Measurements from ENCODE around the gene GOLGA7B.
"Not testable (repeated sequence)": the region's sequence is repeated elsewhere in the genome, so short reads cannot be mapped to it uniquely, and the experiment has no call there.

GOLGA7B gene

DNA sequence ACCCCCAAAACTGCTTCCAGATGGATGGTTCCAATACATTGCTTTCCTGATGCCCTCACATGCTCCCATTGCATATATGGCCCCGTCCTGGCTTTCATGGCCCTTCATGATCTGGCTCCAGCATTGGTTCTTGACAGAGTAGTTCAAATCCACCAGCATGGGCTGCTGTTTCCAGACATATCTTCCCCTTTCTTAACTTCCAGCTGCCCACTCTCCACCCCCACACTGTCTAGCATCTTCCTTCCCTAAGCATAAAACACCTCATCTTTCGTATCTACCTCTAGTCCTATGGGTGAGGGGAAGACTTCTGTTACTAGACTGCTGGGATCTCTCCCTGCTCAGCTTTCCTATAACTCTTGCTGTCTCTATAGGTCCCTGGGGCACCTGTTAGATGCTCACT is 13.2 kb upstream of the GOLGA7B start:
- no peaks in the 10 kb centered on the region for H3K36me3 ChIP-seq (ENCODE audit: control insufficient read depth, insufficient read depth, low read length, severe bottlenecking)
- peaks cover 8% of the 10 kb centered on the region for H3K9me3 ChIP-seq (ENCODE audit: control insufficient read depth, low read length)
- H3K27me3 ChIP-seq (replicated peaks; ENCODE audit: control insufficient read depth, insufficient read depth, low read length), result peaks cover 27% of the 10 kb centered on the region
- H3K9ac ChIP-seq (ENCODE audit: low read length), result no peak overlapping the region
- DNase-seq (ENCODE audit: low read depth), result no peak
- peaks cover 12% of the 10 kb centered on the region for H3K4me1 ChIP-seq (ENCODE audit: control insufficient read depth, insufficient read depth, low read length)
- no peak overlapping the region for H3K4me3 ChIP-seq (ENCODE audit: low read length)

DNA sequence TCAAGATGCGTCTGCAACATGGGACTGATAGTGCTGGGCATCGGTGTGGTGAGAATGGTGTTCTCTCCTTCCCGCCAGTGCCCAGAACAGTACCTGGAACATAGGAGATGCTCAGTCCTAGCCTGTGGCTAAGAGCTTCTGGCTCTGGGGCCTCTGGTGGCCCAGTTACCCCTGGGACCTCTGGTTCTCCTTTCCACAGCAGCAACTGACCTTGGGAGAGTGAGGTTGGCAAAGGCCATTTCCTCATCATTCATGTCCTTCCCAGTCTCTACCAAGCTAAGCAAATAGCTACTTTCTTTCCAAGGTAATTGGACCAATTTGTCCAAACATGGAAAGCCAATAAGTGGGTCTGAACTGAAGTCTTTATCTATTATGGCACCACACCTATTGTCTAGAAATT is 11.6 kb upstream of the GOLGA7B start:
- Histone ChIP-seq H3K4me3 (ENCODE audit: low read length) (no peak overlapping the region), H3K9ac (ENCODE audit: low read length) (no peak overlapping the region), H3K27me3 (replicated peaks; ENCODE audit: control insufficient read depth, insufficient read depth, low read length) (peaks cover 11% of the 10 kb centered on the region), H3K9me3 (ENCODE audit: control insufficient read depth, low read length) (peaks cover 8% of the 10 kb centered on the region), H3K4me1 (ENCODE audit: control insufficient read depth, insufficient read depth, low read length) (peaks cover 17% of the 10 kb centered on the region), H3K36me3 (ENCODE audit: control insufficient read depth, insufficient read depth, low read length, severe bottlenecking) (no peaks in the 10 kb centered on the region)
- DNase-seq (ENCODE audit: low read depth), result no peak

DNA sequence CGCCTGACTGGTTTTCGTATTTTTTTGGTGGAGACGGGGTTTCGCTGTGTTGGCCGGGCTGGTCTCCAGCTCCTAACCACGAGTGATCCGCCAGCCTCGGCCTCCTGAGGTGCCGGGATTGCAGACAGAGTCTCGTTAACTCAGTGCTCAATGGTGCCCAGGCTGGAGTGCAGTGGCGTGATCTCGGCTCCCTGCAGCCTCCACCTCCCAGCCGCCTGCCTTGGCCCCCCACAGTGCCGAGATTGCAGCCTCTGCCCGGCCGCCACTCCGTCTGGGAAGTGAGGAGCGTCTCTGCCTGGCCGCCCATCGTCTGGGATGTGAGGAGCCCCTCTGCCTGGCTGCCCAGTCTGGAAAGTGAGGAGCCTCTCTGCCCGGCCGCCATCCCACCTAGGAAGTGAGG is 8.5 kb upstream of the GOLGA7B start:
- H3K4me3 ChIP-seq (ENCODE audit: low read length); H3K9me3 ChIP-seq (ENCODE audit: control insufficient read depth, low read length); H3K36me3 ChIP-seq (ENCODE audit: control insufficient read depth, insufficient read depth, low read length, severe bottlenecking); H3K27me3 ChIP-seq (replicated peaks; ENCODE audit: control insufficient read depth, insufficient read depth, low read length); DNase-seq (ENCODE audit: low read depth); H3K9ac ChIP-seq (ENCODE audit: low read length): not testable (repeated sequence)
- H3K4me1 ChIP-seq (ENCODE audit: control insufficient read depth, insufficient read depth, low read length), result peaks cover 19% of the 10 kb centered on the region

DNA sequence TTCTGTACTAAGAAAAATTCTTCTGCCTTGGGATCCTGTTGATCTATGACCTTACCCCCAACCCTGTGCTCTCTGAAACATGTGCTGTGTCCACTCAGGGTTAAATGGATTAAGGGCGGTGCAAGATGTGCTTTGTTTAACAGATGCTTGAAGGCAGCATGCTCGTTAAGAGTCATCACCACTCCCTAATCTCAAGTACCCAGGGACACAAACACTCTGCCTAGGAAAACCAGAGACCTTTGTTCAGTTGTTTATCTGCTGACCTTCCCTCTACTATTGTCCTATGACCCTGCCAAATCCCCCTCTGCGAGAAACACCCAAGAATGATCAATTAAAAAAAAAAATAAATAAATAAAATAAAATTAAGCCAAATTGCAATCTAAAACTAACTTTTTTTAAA is 7.5 kb upstream of the GOLGA7B start:
- not testable (repeated sequence) for H3K36me3 ChIP-seq (ENCODE audit: control insufficient read depth, insufficient read depth, low read length, severe bottlenecking); H3K9ac ChIP-seq (ENCODE audit: low read length); DNase-seq (ENCODE audit: low read depth); H3K27me3 ChIP-seq (replicated peaks; ENCODE audit: control insufficient read depth, insufficient read depth, low read length); H3K9me3 ChIP-seq (ENCODE audit: control insufficient read depth, low read length); H3K4me3 ChIP-seq (ENCODE audit: low read length)
- H3K4me1 ChIP-seq (ENCODE audit: control insufficient read depth, insufficient read depth, low read length), result peaks cover 19% of the 10 kb centered on the region

DNA sequence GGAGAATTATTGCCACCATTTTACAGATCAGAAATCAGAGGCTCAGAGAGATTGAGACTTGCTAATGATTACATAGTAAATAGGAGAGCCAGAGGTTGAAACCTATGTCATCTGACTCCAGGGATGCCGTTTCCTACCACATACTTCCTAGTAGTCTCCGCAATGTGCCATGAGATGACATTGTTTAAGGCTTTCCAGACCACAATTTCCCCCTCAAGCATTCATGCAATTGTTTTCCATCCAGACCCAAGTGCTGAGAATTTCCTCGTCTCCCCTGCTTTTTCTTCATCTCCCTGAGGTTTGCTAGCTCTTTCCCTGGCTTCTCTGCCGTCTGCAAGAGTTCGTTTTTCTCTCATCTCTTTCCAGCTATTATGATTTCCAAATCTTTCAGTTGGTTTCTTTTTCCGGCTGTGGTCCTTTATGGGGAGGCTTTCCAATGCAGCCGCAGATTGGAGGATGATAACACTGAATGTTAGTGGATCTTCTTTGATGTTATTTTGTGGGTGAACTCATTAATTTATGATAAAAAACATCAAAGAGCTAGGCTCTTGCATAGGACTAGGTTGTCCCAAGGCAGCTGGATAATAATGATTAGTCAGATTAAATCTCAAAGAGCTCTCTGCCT is 6.9 kb upstream of the GOLGA7B start:
- no peak for DNase-seq (ENCODE audit: low read depth)
- peaks cover 6% of the 10 kb centered on the region for H3K27me3 ChIP-seq (replicated peaks; ENCODE audit: control insufficient read depth, insufficient read depth, low read length)
- H3K4me3 ChIP-seq (ENCODE audit: low read length), result no peak overlapping the region
- H3K9ac ChIP-seq (ENCODE audit: low read length), result no peak overlapping the region
- H3K36me3 ChIP-seq (ENCODE audit: control insufficient read depth, insufficient read depth, low read length, severe bottlenecking), result no peaks in the 10 kb centered on the region
- no peaks in the 10 kb centered on the region for H3K9me3 ChIP-seq (ENCODE audit: control insufficient read depth, low read length)
- H3K4me1 ChIP-seq (ENCODE audit: control insufficient read depth, insufficient read depth, low read length), result peaks cover 19% of the 10 kb centered on the region

DNA sequence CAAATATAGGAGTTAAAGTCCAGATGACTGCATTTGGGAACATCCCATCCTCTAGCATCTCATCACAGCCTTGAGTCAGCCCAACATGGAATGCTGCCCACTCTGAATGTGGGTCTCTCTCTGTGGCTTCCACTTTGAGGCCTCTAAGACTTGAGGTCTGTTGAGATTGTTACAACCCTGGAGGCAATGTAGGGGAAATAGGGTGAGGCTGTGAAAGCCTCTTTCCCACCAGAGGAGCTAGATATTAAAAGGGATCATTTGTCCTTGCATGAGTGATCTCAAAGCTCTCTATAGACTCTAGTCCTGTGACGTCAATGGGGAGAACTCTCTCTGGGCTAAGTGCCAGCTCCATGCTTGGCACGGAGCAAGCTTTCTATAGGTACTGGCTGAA is 6.4 kb upstream of the GOLGA7B start:
- Histone ChIP-seq H3K27me3 (replicated peaks; ENCODE audit: control insufficient read depth, insufficient read depth, low read length) (peaks cover 6% of the 10 kb centered on the region), H3K9ac (ENCODE audit: low read length) (no peak overlapping the region), H3K4me3 (ENCODE audit: low read length) (no peak overlapping the region), H3K36me3 (ENCODE audit: control insufficient read depth, insufficient read depth, low read length, severe bottlenecking) (no peaks in the 10 kb centered on the region), H3K4me1 (ENCODE audit: control insufficient read depth, insufficient read depth, low read length) (peaks cover 19% of the 10 kb centered on the region), H3K9me3 (ENCODE audit: control insufficient read depth, low read length) (no peaks in the 10 kb centered on the region)
- no peak for DNase-seq (ENCODE audit: low read depth)

DNA sequence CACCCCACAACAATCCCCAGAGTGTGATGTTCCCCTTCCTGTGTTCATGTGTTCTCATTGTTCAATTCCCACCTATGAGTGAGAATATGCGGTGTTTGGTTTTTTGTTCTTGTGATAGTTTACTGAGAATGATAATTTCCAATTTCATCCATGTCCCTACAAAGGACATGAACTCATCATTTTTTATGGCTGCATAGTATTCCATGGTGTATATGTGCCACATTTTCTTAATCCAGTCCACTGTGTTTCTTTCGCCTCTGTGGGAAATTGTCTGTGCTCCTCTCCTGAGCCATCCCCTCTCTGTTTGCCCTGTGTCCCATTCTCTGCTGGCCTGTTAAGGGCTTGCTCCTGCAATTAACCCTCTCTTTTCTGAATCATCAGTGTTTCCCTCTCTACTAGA is 5.7 kb upstream of the GOLGA7B start:
- peaks cover 19% of the 10 kb centered on the region for H3K4me1 ChIP-seq (ENCODE audit: control insufficient read depth, insufficient read depth, low read length)
- not testable (repeated sequence) for H3K27me3 ChIP-seq (replicated peaks; ENCODE audit: control insufficient read depth, insufficient read depth, low read length); DNase-seq (ENCODE audit: low read depth)

DNA sequence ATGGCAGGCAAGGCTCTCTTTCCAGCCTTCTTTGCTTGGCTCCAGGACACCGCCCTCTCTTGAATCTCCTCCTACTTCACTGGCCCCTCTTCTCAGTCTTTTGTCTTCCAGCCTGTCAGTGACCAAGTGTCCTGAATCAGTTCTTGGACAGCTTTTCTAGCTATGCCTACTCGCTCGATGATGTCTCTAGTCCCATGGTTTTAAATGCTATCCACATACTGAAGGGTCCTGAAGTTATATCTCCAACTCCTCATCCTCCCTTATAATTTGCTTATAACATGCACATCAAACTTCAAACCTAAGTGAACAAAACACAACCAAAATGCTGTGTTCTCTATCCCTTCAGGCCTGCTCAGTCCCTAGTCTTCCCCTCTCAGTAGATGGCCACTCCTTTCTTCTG is 5.0 kb upstream of the GOLGA7B start:
- DNase-seq (ENCODE audit: low read depth), result no peak
- H3K9me3 ChIP-seq (ENCODE audit: control insufficient read depth, low read length), result no peaks in the 10 kb centered on the region
- H3K36me3 ChIP-seq (ENCODE audit: control insufficient read depth, insufficient read depth, low read length, severe bottlenecking), result no peaks in the 10 kb centered on the region
- H3K4me1 ChIP-seq (ENCODE audit: control insufficient read depth, insufficient read depth, low read length), result peaks cover 19% of the 10 kb centered on the region
- H3K9ac ChIP-seq (ENCODE audit: low read length), result no peak overlapping the region
- no peak overlapping the region for H3K4me3 ChIP-seq (ENCODE audit: low read length)
- H3K27me3 ChIP-seq (replicated peaks; ENCODE audit: control insufficient read depth, insufficient read depth, low read length), result peaks cover 6% of the 10 kb centered on the region

More for the DNA sequence above, 5.7 kb upstream of the GOLGA7B start:
- H3K9me3 ChIP-seq (ENCODE audit: control insufficient read depth, low read length); H3K9ac ChIP-seq (ENCODE audit: low read length); H3K4me3 ChIP-seq (ENCODE audit: low read length); H3K36me3 ChIP-seq (ENCODE audit: control insufficient read depth, insufficient read depth, low read length, severe bottlenecking): not testable (repeated sequence)

DNA sequence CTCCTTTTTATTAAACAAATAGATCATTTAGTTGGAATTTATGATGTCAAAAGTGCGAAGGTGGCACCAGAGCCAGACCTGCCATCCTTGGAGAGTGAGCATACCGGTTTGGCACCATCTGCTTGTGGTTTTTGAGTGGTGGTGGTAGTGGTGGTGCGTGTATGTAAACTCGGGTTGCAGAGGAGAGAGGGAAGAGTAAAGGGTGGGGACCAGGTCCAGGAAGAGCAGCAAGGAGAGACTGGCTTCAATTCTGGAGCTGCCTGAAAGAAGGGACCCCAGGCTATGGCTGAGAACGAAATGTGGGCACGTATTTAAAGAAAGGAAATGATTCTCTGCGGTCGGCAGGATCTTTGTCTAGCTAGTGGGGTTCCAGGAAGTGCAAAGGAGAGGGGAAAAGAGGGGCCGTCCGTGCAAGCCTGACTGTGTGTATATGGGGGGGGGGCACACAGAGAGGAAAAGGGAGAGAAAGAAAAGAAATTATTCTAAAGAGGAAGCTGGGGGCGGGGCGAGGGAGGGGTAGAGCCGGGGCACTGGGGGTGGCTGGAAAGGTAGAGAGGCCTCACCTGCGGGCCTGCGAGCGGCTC is 448 bp upstream of the GOLGA7B start:
- no peaks in the 10 kb centered on the region for H3K36me3 ChIP-seq (ENCODE audit: control insufficient read depth, insufficient read depth, low read length, severe bottlenecking)
- no peak overlapping the region for H3K9ac ChIP-seq (ENCODE audit: low read length)
- H3K4me3 ChIP-seq (ENCODE audit: low read length), result peak overlapping the region; percentile 39
- H3K27me3 ChIP-seq (replicated peaks; ENCODE audit: control insufficient read depth, insufficient read depth, low read length), result peaks cover 38% of the 10 kb centered on the region
- DNase-seq (ENCODE audit: low read depth), result no peak
- H3K4me1 ChIP-seq (ENCODE audit: control insufficient read depth, insufficient read depth, low read length), result no peaks in the 10 kb centered on the region
- no peaks in the 10 kb centered on the region for H3K9me3 ChIP-seq (ENCODE audit: control insufficient read depth, low read length)

DNA sequence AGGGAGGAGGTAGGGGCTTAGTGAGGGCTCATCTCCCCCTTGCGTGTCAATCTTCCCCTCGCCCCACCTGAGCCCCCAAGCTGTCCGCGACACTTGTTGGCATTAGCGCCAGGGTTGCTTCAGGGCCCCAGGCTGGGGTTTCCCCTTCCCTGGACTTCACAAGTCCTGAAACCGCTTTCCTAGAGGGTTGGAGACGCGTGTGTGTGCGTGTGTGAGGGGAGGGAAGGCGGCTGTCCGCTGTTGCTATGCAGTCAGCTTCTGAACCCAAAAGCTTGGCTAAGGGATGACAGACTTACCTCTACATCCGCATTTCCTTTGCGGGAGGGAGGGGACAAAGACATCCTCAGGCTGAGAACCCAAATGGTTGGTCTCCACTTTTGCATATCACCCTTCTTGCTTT is 803 bp downstream of the GOLGA7B start:
- no peak for DNase-seq (ENCODE audit: low read depth)
- Histone ChIP-seq H3K36me3 (ENCODE audit: control insufficient read depth, insufficient read depth, low read length, severe bottlenecking) (no peaks in the 10 kb centered on the region), H3K9ac (ENCODE audit: low read length) (no peak overlapping the region), H3K4me3 (ENCODE audit: low read length) (no peak overlapping the region), H3K27me3 (replicated peaks; ENCODE audit: control insufficient read depth, insufficient read depth, low read length) (peaks cover 44% of the 10 kb centered on the region), H3K4me1 (ENCODE audit: control insufficient read depth, insufficient read depth, low read length) (no peaks in the 10 kb centered on the region), H3K9me3 (ENCODE audit: control insufficient read depth, low read length) (no peaks in the 10 kb centered on the region)

DNA sequence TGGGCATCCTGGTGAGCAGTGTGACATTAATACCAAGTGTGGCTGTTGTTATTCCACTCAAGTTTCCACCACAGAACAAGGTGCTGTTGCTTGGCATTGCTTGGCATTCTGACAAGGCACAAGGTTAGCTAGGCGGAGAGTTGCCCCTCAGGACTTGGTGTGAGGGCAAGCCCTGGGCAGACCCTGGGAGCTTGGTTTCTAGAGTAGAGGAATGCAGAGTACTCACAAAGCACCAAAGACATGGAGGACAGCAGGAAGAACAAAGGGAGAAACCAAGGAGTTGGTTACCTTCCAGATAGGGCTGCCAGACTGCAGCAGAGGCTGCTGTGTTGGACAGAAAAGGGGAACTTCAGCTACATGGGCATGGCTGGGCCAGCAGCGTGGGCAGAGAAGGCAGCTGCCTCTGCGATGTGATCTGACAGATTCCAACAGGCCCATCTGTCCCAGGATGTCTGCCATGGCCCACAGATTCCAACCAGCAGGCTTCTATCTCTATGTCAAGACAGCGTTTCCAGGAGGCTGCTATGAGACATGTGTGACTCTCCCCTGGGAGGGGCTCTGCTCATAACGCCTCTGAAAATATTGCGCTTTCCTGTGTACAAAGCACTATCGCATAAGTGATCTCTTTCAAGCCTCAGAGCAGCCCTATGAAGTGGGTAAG is 1.8 kb downstream of the GOLGA7B start:
- DNase-seq (ENCODE audit: low read depth), result no peak
- no peaks in the 10 kb centered on the region for H3K4me1 ChIP-seq (ENCODE audit: control insufficient read depth, insufficient read depth, low read length)
- no peak overlapping the region for H3K4me3 ChIP-seq (ENCODE audit: low read length)
- no peaks in the 10 kb centered on the region for H3K9me3 ChIP-seq (ENCODE audit: control insufficient read depth, low read length)
- no peaks in the 10 kb centered on the region for H3K36me3 ChIP-seq (ENCODE audit: control insufficient read depth, insufficient read depth, low read length, severe bottlenecking)
- no peak overlapping the region for H3K9ac ChIP-seq (ENCODE audit: low read length)
- peaks cover 48% of the 10 kb centered on the region for H3K27me3 ChIP-seq (replicated peaks; ENCODE audit: control insufficient read depth, insufficient read depth, low read length)

All from adipocyte (in vitro differentiated cells).